HCT116 (cell line): ENCODE results near the gene PIP4K2B.

Source experiments
- CBX3 ChIP-seq: IDR thresholded peaks from 2 replicates; pipeline ENCODE4 v1.6.1; 2012; ENCODE audit warnings: low read depth
- CEBPB ChIP-seq: IDR thresholded peaks from 2 replicates; pipeline ENCODE4 v1.6.1; 2012; ENCODE audit warnings: low read depth
- EGR1 ChIP-seq: IDR thresholded peaks from 2 replicates; pipeline ENCODE4 v1.6.1; 2012; ENCODE audit warnings: low read depth
- EZH2 ChIP-seq: fragments of 200-600 bp; sonication (generic); IDR thresholded peaks from 2 replicates; pipeline ENCODE4 v1.6.1; 2017; ENCODE audit warnings: antibody characterized with exemption, mixed run types
- FOSL1 ChIP-seq: IDR thresholded peaks from 2 replicates; pipeline ENCODE4 v1.6.1; 2012; ENCODE audit warnings: low read depth
- JUND ChIP-seq: IDR thresholded peaks from 2 replicates; pipeline ENCODE4 v1.6.1; 2012
- POLR2A ChIP-seq: IDR thresholded peaks from 2 replicates; pipeline ENCODE4 v1.7.0; 2011; ENCODE audit warnings: borderline replicate concordance; ENCODE audit not compliant: insufficient read depth, insufficient read length; ENCODE audit errors: extremely low read depth
- POLR2AphosphoS5 ChIP-seq: IDR thresholded peaks from 2 replicates; pipeline ENCODE4 v1.6.1; 2011; ENCODE audit warnings: mild to moderate bottlenecking, low read depth, low read length, moderate library complexity
- SRF ChIP-seq: IDR thresholded peaks from 2 replicates; pipeline ENCODE4 v1.6.1; 2012; ENCODE audit warnings: low read depth
- YY1 ChIP-seq: IDR thresholded peaks from 2 replicates; pipeline ENCODE4 v1.6.1; 2011; ENCODE audit warnings: low read length, low read depth, moderate library complexity, mild to moderate bottlenecking; ENCODE audit not compliant: insufficient replicate concordance; ENCODE audit errors: extremely low read depth
- ZNF274 ChIP-seq: fragments of 200-500 bp; sonication (Bioruptor generic); IDR thresholded peaks from 2 replicates; pipeline ENCODE4 v1.6.1; 2014; ENCODE audit warnings: mild to moderate bottlenecking, low read depth, low read length, inconsistent platforms
- TF ChIP-seq, protein P1 (sequence below), 3 experiments: fragments of 200-600 bp in 1 of 3; sonication (generic) in 1 of 3; IDR thresholded peaks in 2 of 3; conservative IDR thresholded peaks in 1 of 3; 2 replicates each; pipeline ENCODE4 v1.5.1; 2012 to 2017; ENCODE audit warnings: low read depth in 2 of 3, low read length in 2 of 3, antibody characterized with exemption in 1 of 3, borderline replicate concordance in 1 of 3, control low read depth in 1 of 3, mild to moderate bottlenecking in 1 of 3, mixed read lengths in 1 of 3, mixed run types in 1 of 3, moderate library complexity in 1 of 3; ENCODE audit not compliant: insufficient read depth in 1 of 3
- TF ChIP-seq, protein P2 (sequence below): IDR thresholded peaks from 2 replicates; pipeline ENCODE4 v1.6.1; 2012

GRCh38 chr17:38761612-38762011, 37.7 kb downstream of the PIP4K2B start:
- TF ChIP-seq EZH2 (no peak), POLR2A (no peak), YY1 (no peak), POLR2AphosphoS5 (no peak), EGR1 (no peak), CBX3 (no peak), FOSL1 (no peak), JUND (no peak), ZNF274 (no peak), SRF (no peak), CEBPB (no peak)
- TF ChIP-seq, protein P1, sequence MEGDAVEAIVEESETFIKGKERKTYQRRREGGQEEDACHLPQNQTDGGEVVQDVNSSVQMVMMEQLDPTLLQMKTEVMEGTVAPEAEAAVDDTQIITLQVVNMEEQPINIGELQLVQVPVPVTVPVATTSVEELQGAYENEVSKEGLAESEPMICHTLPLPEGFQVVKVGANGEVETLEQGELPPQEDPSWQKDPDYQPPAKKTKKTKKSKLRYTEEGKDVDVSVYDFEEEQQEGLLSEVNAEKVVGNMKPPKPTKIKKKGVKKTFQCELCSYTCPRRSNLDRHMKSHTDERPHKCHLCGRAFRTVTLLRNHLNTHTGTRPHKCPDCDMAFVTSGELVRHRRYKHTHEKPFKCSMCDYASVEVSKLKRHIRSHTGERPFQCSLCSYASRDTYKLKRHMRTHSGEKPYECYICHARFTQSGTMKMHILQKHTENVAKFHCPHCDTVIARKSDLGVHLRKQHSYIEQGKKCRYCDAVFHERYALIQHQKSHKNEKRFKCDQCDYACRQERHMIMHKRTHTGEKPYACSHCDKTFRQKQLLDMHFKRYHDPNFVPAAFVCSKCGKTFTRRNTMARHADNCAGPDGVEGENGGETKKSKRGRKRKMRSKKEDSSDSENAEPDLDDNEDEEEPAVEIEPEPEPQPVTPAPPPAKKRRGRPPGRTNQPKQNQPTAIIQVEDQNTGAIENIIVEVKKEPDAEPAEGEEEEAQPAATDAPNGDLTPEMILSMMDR (IDR thresholded peaks at IDR 0.05 in 2 of 3, conservative IDR thresholded peaks at IDR 0.05 in 1 of 3; ENCODE audit: borderline replicate concordance in 1 of 3, insufficient read depth in 1 of 3, low read depth in 2 of 3, low read length in 2 of 3), result peak in 2 of 3 experiments; percentile 65 to 72; a peak in 5 of 6 replicates
- TF ChIP-seq, protein P2, sequence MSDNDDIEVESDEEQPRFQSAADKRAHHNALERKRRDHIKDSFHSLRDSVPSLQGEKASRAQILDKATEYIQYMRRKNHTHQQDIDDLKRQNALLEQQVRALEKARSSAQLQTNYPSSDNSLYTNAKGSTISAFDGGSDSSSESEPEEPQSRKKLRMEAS, result no peak
